ENCODE data around the gene NTM. TPM values are rescaled to one million over a fixed set of nuclear protein-coding genes. Genes with fewer than 3 reads are reported as not detected.

The NTM gene
- total RNA-seq, 1 experiment from 2014 or later: 9.9 TPM

DNA sequence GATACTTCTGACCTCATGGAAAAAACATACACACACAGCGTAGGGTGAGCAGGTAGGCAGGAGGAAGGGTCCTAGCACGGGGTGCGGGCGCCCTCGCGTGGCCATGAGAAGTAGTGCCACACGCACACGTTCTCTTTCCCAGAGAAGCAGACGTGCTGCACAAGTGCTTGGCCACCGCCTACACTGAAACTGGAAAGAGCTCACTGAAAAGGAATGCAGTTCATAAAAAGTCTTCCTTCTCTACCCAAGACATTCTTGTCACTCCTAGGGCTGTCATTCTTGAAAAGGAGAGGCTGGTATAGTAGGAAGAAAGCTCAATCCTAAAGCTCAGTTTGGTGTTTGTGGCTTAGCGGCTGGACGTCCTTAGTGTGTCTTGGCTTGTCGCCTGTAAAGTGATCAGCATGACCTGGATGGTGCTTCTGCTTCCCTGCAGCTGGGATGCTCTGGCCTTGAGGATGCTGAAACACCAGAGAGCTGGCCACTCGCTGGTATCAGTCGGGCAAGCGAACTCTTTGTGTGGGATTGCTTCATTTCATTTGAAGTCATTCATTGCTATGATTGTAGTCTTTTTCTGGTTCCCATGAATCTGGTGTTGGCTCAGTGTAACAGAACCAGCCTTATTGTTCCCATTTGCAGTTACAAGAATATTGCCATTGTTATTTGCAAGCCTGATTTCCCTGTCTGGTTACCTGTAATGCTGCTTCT lies 303.8 kb downstream of the NTM start:
- Histone ChIP-seq H2BK12ac (ENCODE audit: insufficient read length, low read depth, low read length) (no peak overlapping the region), H3K4ac (ENCODE audit: low read depth, low read length) (no peak overlapping the region), H3K4me1 (ENCODE audit: insufficient read depth, low read length) (peaks cover 6% of the 10 kb centered on the region), H3K4me2 (ENCODE audit: insufficient read depth, insufficient read length, low read length) (no peak overlapping the region), H3K79me1 (ENCODE audit: insufficient read depth, low read depth, low read length, poor library complexity, severe bottlenecking) (no peaks in the 10 kb centered on the region), H4K20me1 (ENCODE audit: control insufficient read depth, insufficient read depth, insufficient read length) (no peaks in the 10 kb centered on the region), H2BK20ac (ENCODE audit: low read depth, low read length, poor library complexity, severe bottlenecking) (no peak overlapping the region), H4K5ac (ENCODE audit: insufficient read length, low read depth, low read length) (no peak overlapping the region), H3K18ac (ENCODE audit: insufficient read length, low read depth, low read length) (no peak overlapping the region), H4K91ac (ENCODE audit: insufficient read length, low read depth, low read length) (no peak overlapping the region), H3K23ac (ENCODE audit: insufficient read length, low read depth, low read length) (no peak overlapping the region), H4K8ac (replicated peaks; ENCODE audit: insufficient read length, low read depth, low read length) (no peak overlapping the region), H3K14ac (ENCODE audit: insufficient read depth, low read length) (no peak overlapping the region), H2BK120ac (ENCODE audit: low read depth, low read length, poor library complexity, severe bottlenecking) (no peak overlapping the region), H3K27me3 (ENCODE audit: insufficient read depth, low read length) (no peaks in the 10 kb centered on the region), H3T11ph (ENCODE audit: low read length) (no peak overlapping the region), H3K23me2 (ENCODE audit: insufficient read length, low read depth, low read length, poor library complexity, severe bottlenecking) (no peaks in the 10 kb centered on the region), H2BK15ac (ENCODE audit: low read depth, low read length) (no peak overlapping the region), H2AK5ac (ENCODE audit: insufficient read length, low read length) (no peak overlapping the region), H2BK5ac (ENCODE audit: insufficient read length, low read length) (no peak overlapping the region), H3K9me3 (ENCODE audit: control insufficient read depth, low read depth, low read length) (no peaks in the 10 kb centered on the region), H3K9ac (ENCODE audit: extremely low read depth, insufficient read length, low read length) (no peak overlapping the region), H3K56ac (ENCODE audit: insufficient read length, low read depth, low read length) (no peak overlapping the region), H3K79me2 (ENCODE audit: insufficient read depth, low read length) (no peaks in the 10 kb centered on the region), H3K27ac (ENCODE audit: insufficient read length, low read depth, low read length) (no peak overlapping the region), H2AFZ (ENCODE audit: low read length) (no peak overlapping the region)
- WGBS (ENCODE audit: extremely low coverage, insufficient read length, low lambda C conversion rate): no CpG with 5 or more reads among the region's 16 CpGs
- H3K27me3 Mint-ChIP-seq (ENCODE audit: low read depth): peaks cover 17% of the 10 kb centered on the region
- H3K4me1 Mint-ChIP-seq: peaks cover 23 to 32% of the 10 kb centered on the region in 2 experiments
- no peaks in the 10 kb centered on the region for H3K9me3 Mint-ChIP-seq
- 0 out of 7 replicates have a peak overlapping the region, but pooled peaks of 1 of the 3 experiments have one; percentile 3 for H3K27ac Mint-ChIP-seq
- TF ChIP-seq, protein P1, sequence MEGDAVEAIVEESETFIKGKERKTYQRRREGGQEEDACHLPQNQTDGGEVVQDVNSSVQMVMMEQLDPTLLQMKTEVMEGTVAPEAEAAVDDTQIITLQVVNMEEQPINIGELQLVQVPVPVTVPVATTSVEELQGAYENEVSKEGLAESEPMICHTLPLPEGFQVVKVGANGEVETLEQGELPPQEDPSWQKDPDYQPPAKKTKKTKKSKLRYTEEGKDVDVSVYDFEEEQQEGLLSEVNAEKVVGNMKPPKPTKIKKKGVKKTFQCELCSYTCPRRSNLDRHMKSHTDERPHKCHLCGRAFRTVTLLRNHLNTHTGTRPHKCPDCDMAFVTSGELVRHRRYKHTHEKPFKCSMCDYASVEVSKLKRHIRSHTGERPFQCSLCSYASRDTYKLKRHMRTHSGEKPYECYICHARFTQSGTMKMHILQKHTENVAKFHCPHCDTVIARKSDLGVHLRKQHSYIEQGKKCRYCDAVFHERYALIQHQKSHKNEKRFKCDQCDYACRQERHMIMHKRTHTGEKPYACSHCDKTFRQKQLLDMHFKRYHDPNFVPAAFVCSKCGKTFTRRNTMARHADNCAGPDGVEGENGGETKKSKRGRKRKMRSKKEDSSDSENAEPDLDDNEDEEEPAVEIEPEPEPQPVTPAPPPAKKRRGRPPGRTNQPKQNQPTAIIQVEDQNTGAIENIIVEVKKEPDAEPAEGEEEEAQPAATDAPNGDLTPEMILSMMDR (conservative IDR thresholded peaks at IDR 0.05): peak; percentile 99
- H3K4me3 Mint-ChIP-seq: no peak overlapping the region
- H3K36me3 Mint-ChIP-seq (ENCODE audit: insufficient read depth in 1 of 3, low read depth in 3 of 3): no peaks in the 10 kb centered on the region; a peak in 1 of 7 replicates
- DNase-seq: peak; percentile 81
